A549 (cell line): Measurements from ENCODE around the gene RHBDL1. TPM values are rescaled to one million over a fixed set of nuclear protein-coding genes. Genes with fewer than 3 reads are reported as not detected.
A peak's percentile ranks its signal among the peaks of the same experiment; 100 is the strongest.

Experiments
- ATAC-seq, 2 experiments: fragments of 200-7000 bp in 1 of 2; fragments of >200 bp in 1 of 2; cut with Nextera tagmentation in 1 of 2; cut with Tn5 transposase in 1 of 2; 3 replicates each; pipeline versions ENCODE4 v1.8.0 to v1.9.1; 2018 to 2020; ENCODE audit warnings: mild to moderate bottlenecking in 1 of 2, moderate library complexity in 1 of 2
- CTCF ChIA-PET: fragments of 300-600 bp; sonication (Branson Sonifier 250); formaldehyde crosslinking; extraction: SDS; loops from one replicate; lab custom pipeline; 2021; ENCODE audit warnings: antibody characterized with exemption, inconsistent platforms; lab: Yijun Ruan, JAX
- POLR2A ChIA-PET: fragments of 350-600 bp; formaldehyde crosslinking; extraction: SDS; loops from one replicate; lab custom pipeline; 2021; ENCODE audit warnings: antibody characterized with exemption, inconsistent platforms; lab: Yijun Ruan, JAX
- DNase-seq, 2 experiments: peaks; one replicate each; pipeline versions ENCODE4 v3.0.0 to v3.0.0-alpha.2; 2011 to 2016; ENCODE audit warnings: low read depth in 1 of 2, low spot score in 1 of 2
- FAIRE-seq: peaks from 2 replicates; lab custom pipeline; 2011; peaks lifted over from hg19 to GRCh38; lab: Jason Lieb, UNC
- H3K27ac ChIP-seq, 2 experiments: fragments of >200 bp; sonication (Bioruptor Twin); formaldehyde crosslinking; 3 replicates each; pipeline ENCODE4 v1.5.1; 2016 to 2017
- H3K4me1 ChIP-seq: fragments of >200 bp; sonication (Bioruptor Twin); formaldehyde crosslinking; 3 replicates; pipeline ENCODE4 v1.6.1; 2016
- H3K4me2 ChIP-seq: fragments of >200 bp; sonication (Bioruptor Twin); formaldehyde crosslinking; 3 replicates; pipeline ENCODE4 v1.6.1; 2016
- H3K4me3 ChIP-seq: fragments of >200 bp; sonication (Bioruptor Twin); formaldehyde crosslinking; 3 replicates; pipeline ENCODE4 v1.5.1; 2016
- H3K9me3 ChIP-seq: fragments of >200 bp; sonication (Bioruptor Twin); formaldehyde crosslinking; 3 replicates; pipeline ENCODE4 v1.6.1; 2016
- CEBPB ChIP-seq, 2 experiments: fragments of >200 bp in 1 of 2; sonication (Bioruptor Twin) in 1 of 2; formaldehyde crosslinking in 1 of 2; IDR thresholded peaks; 2 replicates each; pipeline ENCODE4 v1.6.1; 2012 to 2016
- E2F6 ChIP-seq: IDR thresholded peaks from 2 replicates; pipeline ENCODE4 v1.6.1; 2012; ENCODE audit warnings: low read depth, borderline replicate concordance
- FOSB ChIP-seq: fragments of 250-450 bp; sonication (Bioruptor Pico); IDR thresholded peaks from 2 replicates; pipeline ENCODE4 v1.5.0; 2020; ENCODE audit warnings: mild to moderate bottlenecking, moderate library complexity
- HDAC2 ChIP-seq: fragments of 200-600 bp; sonication (generic); IDR thresholded peaks from 2 replicates; pipeline ENCODE4 v1.6.1; 2016
- HEYL ChIP-seq: fragments of 250-450 bp; sonication (Bioruptor Pico); IDR thresholded peaks from 2 replicates; pipeline ENCODE4 v1.8.0; 2021; ENCODE audit warnings: mild to moderate bottlenecking, moderate library complexity
- JUN ChIP-seq, 2 experiments: fragments of >200 bp; sonication (Bioruptor Twin); formaldehyde crosslinking; IDR thresholded peaks; 2 replicates in 1 of 2; 3 replicates in 1 of 2; pipeline ENCODE4 v1.6.1; 2016 to 2017
- KDM1A ChIP-seq: fragments of 200-600 bp; sonication (generic); IDR thresholded peaks from 2 replicates; pipeline ENCODE4 v1.6.1; 2016; ENCODE audit warnings: low read depth, mild to moderate bottlenecking
- MAFK ChIP-seq: fragments of 450-650 bp; IDR thresholded peaks from 2 replicates; pipeline ENCODE4 v1.6.1; 2014; ENCODE audit not compliant: partially characterized antibody
- MAX ChIP-seq: IDR thresholded peaks from 2 replicates; pipeline ENCODE4 v1.6.1; 2012
- MYC ChIP-seq: IDR thresholded peaks from 2 replicates; pipeline ENCODE4 v1.6.1; 2012; ENCODE audit warnings: mild to moderate bottlenecking, inconsistent platforms, low read length, improper control_type of control experiment, borderline replicate concordance
- NPAS2 ChIP-seq: fragments of 250-450 bp; sonication (Bioruptor Pico); IDR thresholded peaks from 2 replicates; pipeline ENCODE4 v1.8.0; 2022; ENCODE audit warnings: mild to moderate bottlenecking, moderate library complexity, borderline replicate concordance
- PBX3 ChIP-seq: IDR thresholded peaks from 2 replicates; pipeline ENCODE4 v1.6.1; 2012
- PHF8 ChIP-seq: fragments of 200-600 bp; sonication (generic); IDR thresholded peaks from 2 replicates; pipeline ENCODE4 v1.6.1; 2016; ENCODE audit warnings: low read depth, mild to moderate bottlenecking, antibody characterized with exemption, moderate library complexity, borderline replicate concordance
- POLR2A ChIP-seq: IDR thresholded peaks from 2 replicates; pipeline ENCODE4 v1.6.1; 2012; ENCODE audit warnings: mild to moderate bottlenecking, low read length
- RARB ChIP-seq: fragments of 250-450 bp; sonication (Bioruptor Pico); IDR thresholded peaks from 2 replicates; pipeline ENCODE4 v1.8.0; 2021; ENCODE audit warnings: mild to moderate bottlenecking, moderate library complexity
- RNF2 ChIP-seq: fragments of 200-600 bp; sonication (generic); IDR thresholded peaks from 2 replicates; pipeline ENCODE4 v1.6.1; 2016; ENCODE audit warnings: low read depth, mild to moderate bottlenecking, antibody characterized with exemption, moderate library complexity, borderline replicate concordance
- SMC3 ChIP-seq: fragments of >200 bp; sonication (Bioruptor Twin); formaldehyde crosslinking; IDR thresholded peaks from 3 replicates; pipeline ENCODE4 v1.6.1; 2018; ENCODE audit warnings: inconsistent platforms
- WGBS: methylation state at CpG from one replicate; pipeline ENCODE4 v1.1.6; 2017; ENCODE audit errors: missing lambda C conversion rate; 5-methylcytosine and 5-hydroxymethylcytosine counted together
- polyA plus RNA-seq, 4 experiments: library from polyadenylated mRNA; depleted of rRNA in 3 of 4; stranded (reverse); fragments of >200 nt; fragmentation: RNase III in 1 of 4; extraction: RNeasy Plus Mini Kit Qiagen cat#74134 plus additional on column Dnase treatment in 1 of 4; gene quantifications; 2 replicates in 3 of 4; 3 replicates in 1 of 4; pipeline ENCODE4 v1.2.3, GENCODE V29; 2011 to 2017

RHBDL1 gene
- polyA plus RNA-seq, 2 of the 4 experiments (the other 2 are of a cell fraction), result 0.56 to 1.4 TPM

- FAIRE-seq, result no peak
- TF ChIP-seq SMC3, result no peak
- peak; percentile 21; the same call in 1 of the 2 replicates for TF ChIP-seq MYC
- peak; percentile 55 for TF ChIP-seq E2F6
- no peak for TF ChIP-seq HDAC2
- peak; percentile 72 for TF ChIP-seq POLR2A
- peak; percentile 30; the same call in 1 of the 2 replicates for TF ChIP-seq PHF8
- TF ChIP-seq MAX, result peak; percentile 53
- no peak for TF ChIP-seq HEYL (CRISPR knock-in tag)
- no peak for TF ChIP-seq KDM1A
- peak in 1 of 2 experiments; percentile 68; a peak in 3 of 5 replicates for TF ChIP-seq JUN (IDR thresholded peaks at IDR 0.05)
- TF ChIP-seq RARB (CRISPR knock-in tag), result no peak
- CTCF ChIA-PET, result interaction anchor here (0.5 to 2.0 kb wide), 3 partner anchors 17 to 46 kb away, joined by 3 to 10 read pairs (median 3); no protein-coding TSS in a partner anchor
- Histone ChIP-seq H3K4me1 (peaks cover 43% of the 10 kb centered on the region), H3K4me2 (peak within 1 kb of the TSS; percentile 86), H3K9me3 (no peaks in the 10 kb centered on the region), H3K27ac (peak within 1 kb of the TSS; percentile 64 to 94), H3K4me3 (peak within 1 kb of the TSS; percentile 54)
- peak; percentile 57 to 71 for ATAC-seq
- POLR2A ChIA-PET, result no interaction called here
- 0% methylated on average over 17 of the region's 81 CpGs for WGBS
- peak; percentile 77 to 84 for DNase-seq
Observed at GRCh38 chr16:641326-642188, 33.9 kb upstream of the RHBDL1 start, which contains the start of gene MCRIP2. Gene MCRIP2, plus strand, starts transcription at chr16:641828. Its CDS starts 164 bp downstream, at chr16:641992.

- TF ChIP-seq E2F6, result peak; percentile 66; the same call in 1 of the 2 replicates
- peak; percentile 8; the same call in 1 of the 2 replicates for TF ChIP-seq PHF8
- no peak for TF ChIP-seq CEBPB (IDR thresholded peaks at IDR 0.05)
- TF ChIP-seq NPAS2 (CRISPR knock-in tag), result no peak
- TF ChIP-seq MAFK, result no peak
- no peak for TF ChIP-seq PBX3
- no peak; the same call in 1 of the 2 replicates for TF ChIP-seq RNF2
- TF ChIP-seq MAX, result peak; percentile 56
- TF ChIP-seq FOSB (CRISPR knock-in tag), result no peak
- peak; percentile 25 to 38 for ATAC-seq
- no peak for FAIRE-seq
- CTCF ChIA-PET, result interaction anchor here (0.6 to 2.0 kb wide), 4 partner anchors 17 to 52 kb away, joined by 3 to 10 read pairs (median 3); partner anchors contain the start of gene RAB40C
- 13% methylated on average over 13 of the region's 72 CpGs for WGBS
- Histone ChIP-seq H3K4me2 (peak overlapping the region; percentile 86), H3K4me1 (peaks cover 45% of the 10 kb centered on the region), H3K27ac (peak overlapping the region; percentile 64 to 94), H3K9me3 (no peaks in the 10 kb centered on the region), H3K4me3 (peak overlapping the region; percentile 54)
- DNase-seq, result peak in 1 of 2 experiments; percentile 52
- POLR2A ChIA-PET, result no interaction called here
Observed at GRCh38 chr16:642189-643049, 33.1 kb upstream of the RHBDL1 start.
